Neuronal stem cell (in vitro differentiated cells): ENCODE data around the gene COG5.

ENCODE experiments used
- DNase-seq: peaks from one replicate; pipeline ENCODE4 v3.0.0-alpha.2; 2013; ENCODE audit warnings: low spot score
- H2AFZ ChIP-seq: one replicate; pipeline ENCODE4 v1.6.1; 2013; ENCODE audit warnings: mild to moderate bottlenecking, low read length, inconsistent platforms
- H2AK5ac ChIP-seq: 2 replicates; pipeline ENCODE4 v1.6.1; 2013; ENCODE audit warnings: low read depth, mild to moderate bottlenecking, inconsistent platforms, low read length, moderate library complexity, mixed read lengths
- H2BK120ac ChIP-seq: 2 replicates; pipeline ENCODE4 v1.6.1; 2013; ENCODE audit warnings: low read depth, mild to moderate bottlenecking, inconsistent platforms, low read length, moderate library complexity, mixed read lengths
- H2BK12ac ChIP-seq: one replicate; pipeline ENCODE4 v1.6.1; 2013; ENCODE audit warnings: low read length, inconsistent platforms
- H2BK15ac ChIP-seq: 2 replicates; pipeline ENCODE4 v1.6.1; 2013; ENCODE audit warnings: mild to moderate bottlenecking, low read length, inconsistent platforms, mixed read lengths
- H2BK5ac ChIP-seq: one replicate; pipeline ENCODE4 v1.6.1; 2013; ENCODE audit warnings: inconsistent platforms, mild to moderate bottlenecking, low read length, moderate library complexity
- H3K14ac ChIP-seq: one replicate; pipeline ENCODE4 v1.6.1; 2013; ENCODE audit warnings: low read length, inconsistent platforms
- H3K18ac ChIP-seq: 2 replicates; pipeline ENCODE4 v1.6.1; 2013; ENCODE audit warnings: low read length, inconsistent platforms
- H3K23ac ChIP-seq: 2 replicates; pipeline ENCODE4 v1.6.1; 2013; ENCODE audit warnings: low read depth, mild to moderate bottlenecking, mixed read lengths, low read length, inconsistent platforms; ENCODE audit not compliant: poor library complexity
- H3K27ac ChIP-seq: replicated peaks from 3 replicates; pipeline ENCODE4 v1.5.1; 2013; ENCODE audit warnings: low read length, inconsistent platforms
- H3K27me3 ChIP-seq, 3 experiments: 2 replicates each; pipeline ENCODE4 v1.6.1; 2013; ENCODE audit warnings: low read length in 3 of 3, mild to moderate bottlenecking in 2 of 3, inconsistent platforms in 1 of 3, low read depth in 1 of 3, mixed read lengths in 1 of 3, moderate library complexity in 1 of 3; ENCODE audit not compliant: control insufficient read depth in 3 of 3, insufficient read depth in 3 of 3
- H3K36me3 ChIP-seq, 2 donors: replicated peaks in 1 of 2; 2 replicates each; pipeline ENCODE4 v1.6.1; 2013; ENCODE audit warnings: low read length in 2 of 2; ENCODE audit not compliant: control insufficient read depth in 2 of 2, insufficient read depth in 2 of 2
- H3K4ac ChIP-seq: 2 replicates; pipeline ENCODE4 v1.6.1; 2013; ENCODE audit warnings: inconsistent platforms, mild to moderate bottlenecking, low read length, moderate library complexity
- H3K4me1 ChIP-seq, 2 donors: 1 replicate in 1 of 2; 2 replicates in 1 of 2; pipeline ENCODE4 v1.6.1; 2013; ENCODE audit warnings: low read length in 2 of 2, low read depth in 1 of 2; ENCODE audit not compliant: control insufficient read depth in 2 of 2, insufficient read depth in 1 of 2
- H3K4me2 ChIP-seq: one replicate; pipeline ENCODE4 v1.6.1; 2013; ENCODE audit warnings: mild to moderate bottlenecking, low read length, inconsistent platforms; ENCODE audit not compliant: insufficient read depth, poor library complexity, severe bottlenecking
- H3K4me3 ChIP-seq, 2 donors: 2 replicates each; pipeline ENCODE4 v1.5.1; 2013; ENCODE audit warnings: low read length in 2 of 2, mild to moderate bottlenecking in 2 of 2, inconsistent platforms in 1 of 2, moderate library complexity in 1 of 2
- H3K79me1 ChIP-seq: one replicate; pipeline ENCODE4 v1.6.1; 2013; ENCODE audit warnings: low read depth, mild to moderate bottlenecking, inconsistent platforms, low read length, moderate library complexity
- H3K9ac ChIP-seq: one replicate; pipeline ENCODE4 v1.6.1; 2013; ENCODE audit warnings: mild to moderate bottlenecking, low read depth, low read length, inconsistent platforms; ENCODE audit not compliant: poor library complexity
- H3K9me3 ChIP-seq, 2 donors: replicated peaks in 1 of 2; 2 replicates each; pipeline versions ENCODE3 to v1.6.1; 2013; ENCODE audit warnings: low read length in 2 of 2, mild to moderate bottlenecking in 2 of 2, inconsistent platforms in 1 of 2, low read depth in 1 of 2, mixed read lengths in 1 of 2, moderate library complexity in 1 of 2; ENCODE audit not compliant: control insufficient read depth in 2 of 2, insufficient read depth in 1 of 2
- H4K8ac ChIP-seq: one replicate; pipeline ENCODE4 v1.6.1; 2013; ENCODE audit warnings: low read depth, mild to moderate bottlenecking, inconsistent platforms, low read length, moderate library complexity
- H4K91ac ChIP-seq: one replicate; pipeline ENCODE4 v1.6.1; 2013; ENCODE audit warnings: low read length, low read depth, mild to moderate bottlenecking, inconsistent platforms; ENCODE audit not compliant: poor library complexity
- WGBS, 2 donors: extraction: QIAGEN DNeasy Blood & Tissue Kit; methylation state at CpG; one replicate each; pipeline ENCODE4 v1.1.7; 2013; ENCODE audit warnings: missing lambda C conversion rate in 2 of 2, mixed read lengths in 1 of 2; ENCODE audit not compliant: insufficient read length in 2 of 2, insufficient replicate concordance in 1 of 2; ENCODE audit errors: extremely low coverage in 2 of 2; 5-methylcytosine and 5-hydroxymethylcytosine counted together

COG5 gene

DNA sequence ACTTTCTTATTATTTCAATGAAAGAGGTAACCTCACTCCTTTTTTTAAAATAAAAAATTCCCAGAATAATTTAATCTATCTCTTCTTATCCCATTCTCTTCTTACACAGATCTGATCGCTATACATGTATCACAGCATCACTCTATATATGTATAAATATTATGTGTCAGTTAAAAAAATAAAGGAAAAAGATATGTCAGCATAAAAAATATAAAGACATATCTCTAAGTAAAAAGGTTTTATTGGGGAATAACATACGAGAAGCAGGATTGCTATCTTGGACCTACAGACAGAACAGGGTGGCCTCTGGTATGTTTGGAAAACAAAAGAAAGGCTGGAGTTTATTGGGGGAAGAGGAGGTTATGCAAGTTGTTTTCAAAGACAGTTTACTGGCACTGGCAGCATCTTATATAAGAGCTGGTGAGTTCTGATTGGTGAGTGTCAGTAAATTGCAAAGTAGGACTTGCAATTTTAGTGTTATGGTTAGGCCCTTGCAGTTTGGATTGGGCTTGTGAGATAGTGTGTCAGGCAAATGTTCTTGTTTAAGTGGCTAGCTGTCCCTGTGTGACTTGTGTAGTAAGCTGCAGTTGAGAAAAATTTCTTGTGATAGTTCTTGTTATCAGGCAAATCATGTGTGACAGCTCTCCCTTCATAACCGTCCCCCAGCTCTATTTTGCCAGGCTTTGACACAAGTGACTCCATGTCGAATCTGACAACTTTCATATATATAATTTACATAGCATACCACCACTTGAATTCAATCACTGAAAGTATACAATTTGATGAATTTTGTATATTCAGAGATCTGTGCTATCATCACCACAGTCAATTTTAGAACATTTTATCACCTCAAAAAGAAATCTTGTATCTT, 276.7 kb downstream of the COG5 start:
- no peak overlapping the region for H3K23ac ChIP-seq
- no peak overlapping the region for H4K8ac ChIP-seq
- WGBS, 2 donors, result 100% methylated on average over 1 of the region's 4 CpGs
- H2BK120ac ChIP-seq, result no peak overlapping the region
- H3K79me1 ChIP-seq, result no peaks in the 10 kb centered on the region
- H3K27me3 ChIP-seq, result no peaks in the 10 kb centered on the region
- no peak overlapping the region for H3K4ac ChIP-seq
- no peak overlapping the region for H2BK5ac ChIP-seq
- H3K18ac ChIP-seq, result no peak overlapping the region
- H3K27ac ChIP-seq, result no peak overlapping the region
- no peak overlapping the region for H2BK12ac ChIP-seq
- no peak overlapping the region for H2BK15ac ChIP-seq
- no peak overlapping the region for H4K91ac ChIP-seq
- no peak overlapping the region for H2AFZ ChIP-seq
- H3K9me3 ChIP-seq, result peaks cover 0 to 6% of the 10 kb centered on the region in 2 donors
- no peak overlapping the region for H3K4me3 ChIP-seq
- no peak overlapping the region for H2AK5ac ChIP-seq
- no peak for DNase-seq
- no peak overlapping the region for H3K9ac ChIP-seq
- H3K4me2 ChIP-seq, result no peak overlapping the region
- no peaks in the 10 kb centered on the region for H3K4me1 ChIP-seq
- no peak overlapping the region for H3K14ac ChIP-seq
- no peaks in the 10 kb centered on the region for H3K36me3 ChIP-seq

DNA sequence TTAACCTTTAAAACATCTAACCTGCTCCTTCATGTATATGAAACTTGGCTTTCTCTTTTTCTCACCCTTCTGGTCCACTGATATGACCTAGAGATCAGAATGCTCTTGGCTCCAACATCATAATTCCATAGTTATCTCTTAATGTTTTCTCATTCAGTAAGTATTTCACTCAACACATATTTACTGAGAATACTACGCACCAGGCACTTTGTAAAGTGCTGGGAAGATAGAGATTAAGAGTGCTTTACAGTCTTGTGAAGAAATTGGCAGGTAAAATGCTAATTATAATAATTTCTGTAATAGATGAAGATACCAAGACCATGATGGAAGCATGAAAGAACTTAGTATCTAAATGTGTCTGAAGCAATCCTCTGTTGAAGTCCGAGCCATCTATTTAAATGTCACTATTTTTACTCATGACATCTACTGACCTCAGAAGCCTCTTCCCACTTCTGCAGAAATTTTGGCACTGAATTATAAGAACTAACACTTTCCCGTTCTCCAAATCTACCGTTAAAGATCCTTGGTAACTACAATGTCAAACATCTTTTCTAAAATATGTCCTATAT, 278.7 kb downstream of the COG5 start:
- H3K27ac ChIP-seq, result no peak overlapping the region
- no peak for DNase-seq

DNA sequence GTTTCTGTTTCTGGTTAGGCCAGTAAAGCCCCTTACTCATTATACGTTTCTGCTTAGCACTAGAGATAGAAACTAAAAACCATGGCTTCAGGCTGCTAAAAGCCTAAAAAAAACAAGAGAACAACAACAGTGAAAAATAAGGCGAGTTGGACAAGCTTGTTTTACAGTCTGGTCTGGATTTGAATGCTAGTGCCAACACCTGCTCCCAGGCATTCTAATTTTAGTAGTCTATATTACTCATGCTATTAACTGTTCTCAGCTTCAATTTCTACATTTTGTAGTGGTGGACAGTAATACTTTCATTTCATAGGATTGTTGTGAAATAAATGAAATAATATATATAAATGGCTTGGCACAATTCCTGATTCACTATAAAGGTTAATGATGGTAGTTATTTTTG, 286.4 kb downstream of the COG5 start:
- Histone ChIP-seq H3K23ac (no peak overlapping the region), H3K4ac (no peak overlapping the region), H3K27me3 (no peaks in the 10 kb centered on the region), H4K8ac (no peak overlapping the region), H3K4me2 (no peak overlapping the region), H3K4me1 (no peaks in the 10 kb centered on the region), H3K4me3 (no peak overlapping the region), H3K36me3 (no peaks in the 10 kb centered on the region), H2AK5ac (no peak overlapping the region), H3K9me3 (no peaks in the 10 kb centered on the region), H3K27ac (no peak overlapping the region), H2AFZ (no peak overlapping the region), H4K91ac (no peak overlapping the region), H3K18ac (no peak overlapping the region), H2BK120ac (no peak overlapping the region), H3K14ac (no peak overlapping the region), H3K79me1 (no peaks in the 10 kb centered on the region), H2BK15ac (no peak overlapping the region), H2BK12ac (no peak overlapping the region), H2BK5ac (no peak overlapping the region), H3K9ac (no peak overlapping the region)
- WGBS, 2 donors, result no CpG with 5 or more reads among the region's 2 CpGs
- no peak for DNase-seq

More for the DNA sequence above, 278.7 kb downstream of the COG5 start:
- no peak overlapping the region for H3K18ac ChIP-seq
- H3K4me1 ChIP-seq, result no peaks in the 10 kb centered on the region
- H3K4me2 ChIP-seq, result no peak overlapping the region
- no peak overlapping the region for H4K8ac ChIP-seq
- H2BK120ac ChIP-seq, result no peak overlapping the region
- no peak overlapping the region for H2BK12ac ChIP-seq
- no peak overlapping the region for H3K9ac ChIP-seq
- H3K9me3 ChIP-seq, result no peaks in the 10 kb centered on the region
- no peak overlapping the region for H3K14ac ChIP-seq
- WGBS, 2 donors, result no CpG with 5 or more reads among the region's 4 CpGs
- no peak overlapping the region for H2AK5ac ChIP-seq
- no peaks in the 10 kb centered on the region for H3K36me3 ChIP-seq
- no peak overlapping the region for H3K4ac ChIP-seq
- H3K4me3 ChIP-seq, result no peak overlapping the region
- no peak overlapping the region for H2BK15ac ChIP-seq
- no peak overlapping the region for H2BK5ac ChIP-seq
- H2AFZ ChIP-seq, result no peak overlapping the region
- H3K23ac ChIP-seq, result no peak overlapping the region
- no peaks in the 10 kb centered on the region for H3K79me1 ChIP-seq
- no peak overlapping the region for H4K91ac ChIP-seq
- no peaks in the 10 kb centered on the region for H3K27me3 ChIP-seq

DNA sequence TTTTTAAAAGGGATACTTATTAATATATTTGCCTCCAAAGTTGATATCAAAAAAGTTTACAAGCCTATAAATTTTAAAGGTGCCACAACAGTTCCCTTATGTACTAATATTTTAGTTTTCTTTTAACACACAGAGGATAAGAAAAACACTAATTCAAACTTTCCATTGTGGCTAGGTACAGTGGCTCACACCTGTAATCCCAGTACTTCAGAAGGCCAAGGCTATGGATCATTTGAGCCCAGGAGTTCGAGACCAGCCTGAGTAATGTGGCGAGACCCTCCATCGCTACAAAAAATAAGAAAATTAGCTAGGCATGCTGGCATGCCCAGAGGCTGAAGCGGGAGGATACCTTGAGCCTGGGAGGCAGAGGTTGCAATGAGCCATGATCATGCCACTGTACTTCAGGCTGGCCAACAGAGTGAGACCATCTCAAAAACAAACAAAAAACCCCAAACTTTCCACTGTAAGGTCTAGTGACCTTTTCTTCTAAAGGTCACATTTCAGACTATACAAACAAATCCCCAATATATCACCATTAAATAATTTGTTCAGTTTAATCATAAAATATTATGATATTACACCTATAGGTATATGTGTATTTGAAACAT, 287.4 kb downstream of the COG5 start:
- Histone ChIP-seq H3K4ac (no peak overlapping the region), H3K4me3 (no peak overlapping the region), H2AFZ (no peak overlapping the region), H3K36me3 (no peaks in the 10 kb centered on the region), H3K27me3 (no peaks in the 10 kb centered on the region), H3K27ac (no peak overlapping the region), H3K79me1 (no peaks in the 10 kb centered on the region), H3K14ac (no peak overlapping the region), H3K4me1 (no peaks in the 10 kb centered on the region), H4K91ac (no peak overlapping the region), H2BK15ac (no peak overlapping the region), H3K9ac (no peak overlapping the region), H3K9me3 (no peaks in the 10 kb centered on the region), H2BK120ac (no peak overlapping the region), H2AK5ac (no peak overlapping the region), H2BK5ac (no peak overlapping the region), H3K4me2 (no peak overlapping the region), H3K18ac (no peak overlapping the region), H2BK12ac (no peak overlapping the region), H3K23ac (no peak overlapping the region), H4K8ac (no peak overlapping the region)
- no CpG with 5 or more reads among the region's 4 CpGs for WGBS, 2 donors
- no peak for DNase-seq
